Lung (tissue), 12 donors: Measurements from ENCODE around the gene ARHGAP27. TPM values are rescaled to one million over a fixed set of nuclear protein-coding genes. Genes with fewer than 3 reads are reported as not detected.

Source experiments
- ATAC-seq: fragments of 200-7000 bp; cut with Tn5 transposase; one replicate; pipeline ENCODE4 v1.9.1; 2020; ENCODE audit warnings: moderate number of reproducible peaks; ENCODE audit not compliant: insufficient read depth, low FRiP score
- DNase-seq, 3 donors: peaks; one replicate each; pipeline ENCODE4 v3.0.0-alpha.2; 2013 to 2017
- H3K27ac ChIP-seq, 2 donors: one replicate each; pipeline ENCODE4 v1.5.1; 2013; ENCODE audit warnings: mild to moderate bottlenecking in 2 of 2, moderate library complexity in 2 of 2, control low read depth in 1 of 2, inconsistent platforms in 1 of 2, low read depth in 1 of 2, low read length in 1 of 2
- H3K27me3 ChIP-seq, 3 donors: one replicate each; pipeline ENCODE4 v1.5.1; 2013; ENCODE audit warnings: low read length in 2 of 3; ENCODE audit not compliant: control insufficient read depth in 3 of 3, insufficient read depth in 3 of 3
- H3K36me3 ChIP-seq, 4 donors: one replicate each; pipeline ENCODE4 v1.5.1; 2013; ENCODE audit warnings: low read length in 4 of 4, mild to moderate bottlenecking in 1 of 4, moderate library complexity in 1 of 4; ENCODE audit not compliant: control insufficient read depth in 4 of 4, insufficient read depth in 4 of 4
- H3K4me1 ChIP-seq, 5 donors: one replicate each; pipeline ENCODE4 v1.5.1; 2013; ENCODE audit warnings: low read length in 5 of 5, mild to moderate bottlenecking in 2 of 5, moderate library complexity in 1 of 5; ENCODE audit not compliant: control insufficient read depth in 5 of 5, insufficient read depth in 5 of 5
- H3K4me3 ChIP-seq: one replicate; pipeline ENCODE4 v1.5.1; 2013; ENCODE audit warnings: mild to moderate bottlenecking, control low read depth, moderate library complexity
- H3K9ac ChIP-seq, 2 donors: one replicate each; pipeline ENCODE4 v1.5.1; 2013; ENCODE audit warnings: low read length in 2 of 2, control low read depth in 1 of 2; ENCODE audit not compliant: insufficient read depth in 1 of 2
- H3K9me3 ChIP-seq, 4 donors: one replicate each; pipeline ENCODE4 v1.5.1; 2013; ENCODE audit warnings: low read length in 3 of 4, mild to moderate bottlenecking in 1 of 4, moderate library complexity in 1 of 4; ENCODE audit not compliant: control insufficient read depth in 4 of 4, insufficient read depth in 3 of 4
- CTCF ChIP-seq: IDR thresholded peaks from 2 replicates; pipeline ENCODE4 v1.5.1; 2012; ENCODE audit warnings: mild to moderate bottlenecking; ENCODE audit errors: control extremely low read depth, extremely low read depth
- WGBS, 2 donors: extraction: QIAGEN DNeasy Blood & Tissue Kit; methylation state at CpG; one replicate each; pipeline ENCODE4 v1.1.7; 2013; 5-methylcytosine and 5-hydroxymethylcytosine counted together
- polyA plus RNA-seq, 2 donors: library from polyadenylated mRNA; stranded (reverse); fragments of 200-250 nt; gene quantifications; one replicate each; pipeline ENCODE4 v1.2.1, GENCODE V29; 2013
- total RNA-seq, 2 donors: library from RNA; depleted of rRNA in 1 of 2; stranded (reverse); fragments of >200 nt in 1 of 2; gene quantifications; one replicate each; pipeline ENCODE4 v1.2.1, GENCODE V29; 2014 to 2021
- donor health status: control.
- donor health status: control.
- donor health status: Bipolar disorder and iron deficiency.
- donor health status: healthy.
- donor health status: DM: yes; HTN: yes; CAD: no.

ARHGAP27 gene
- total and polyA plus RNA-seq, 4 donors = 42.4 to 85.8 (median 61.8) TPM

- DNase-seq (no peak), ATAC-seq (no peak)
- Histone ChIP-seq H3K4me3 (no peak overlapping the region), H3K27me3 (no peaks in the 10 kb centered on the region), H3K27ac (no peak overlapping the region), H3K4me1 (peaks cover 0 to 5% (median 2%) of the 10 kb centered on the region in 5 donors), H3K9me3 (no peaks in the 10 kb centered on the region), H3K9ac (no peak overlapping the region), H3K36me3 (peaks cover 0 to 70% (median 0%) of the 10 kb centered on the region in 4 donors)
- 91 to 94% methylated on average over 5 of the region's 5 CpGs for WGBS, 2 donors
- no peak for TF ChIP-seq CTCF
Measured at GRCh38 chr17:45397796-45398195, 34.9 kb downstream of the ARHGAP27 start.

- Histone ChIP-seq H3K4me3 (no peak overlapping the region), H3K9ac (no peak overlapping the region), H3K4me1 (peaks cover 0 to 5% (median 2%) of the 10 kb centered on the region in 5 donors), H3K36me3 (peaks cover 0 to 60% (median 0%) of the 10 kb centered on the region in 4 donors), H3K9me3 (no peaks in the 10 kb centered on the region), H3K27ac (no peak overlapping the region), H3K27me3 (no peaks in the 10 kb centered on the region)
- 92 to 95% methylated on average over 48 to 50 of the region's 50 CpGs for WGBS, 2 donors
- DNase-seq (no peak), ATAC-seq (no peak)
- no peak for TF ChIP-seq CTCF
Measured at GRCh38 chr17:45396496-45397205, 36.0 kb downstream of the ARHGAP27 start.

- WGBS, 2 donors = 86 to 89% methylated on average over 60 of the region's 60 CpGs
- ATAC-seq = no peak
- no peak for DNase-seq
Measured at GRCh38 chr17:45395569-45396415, 36.9 kb downstream of the ARHGAP27 start.

More at GRCh38 chr17:45395569-45396415, 36.9 kb downstream of the ARHGAP27 start:
- TF ChIP-seq CTCF = no peak
- Histone ChIP-seq H3K9ac (no peak overlapping the region), H3K27me3 (no peaks in the 10 kb centered on the region), H3K4me3 (no peak overlapping the region), H3K36me3 (peaks cover 0 to 52% (median 0%) of the 10 kb centered on the region in 4 donors), H3K27ac (no peak overlapping the region), H3K9me3 (no peaks in the 10 kb centered on the region), H3K4me1 (peaks cover 0 to 5% (median 2%) of the 10 kb centered on the region in 5 donors)
